Activated CD8-positive, alpha-beta memory T cell treated with anti-CD3 and anti-CD28 coated beads for 48 hours (primary cell): ENCODE data around the gene CCNE1.

Source experiments
- DNase-seq, 3 experiments: peaks; one replicate each; pipeline ENCODE4 v3.0.0-alpha.2; 2020; ENCODE audit warnings: low read depth in 2 of 3, low spot score in 2 of 3

Gene CCNE1

DNA sequence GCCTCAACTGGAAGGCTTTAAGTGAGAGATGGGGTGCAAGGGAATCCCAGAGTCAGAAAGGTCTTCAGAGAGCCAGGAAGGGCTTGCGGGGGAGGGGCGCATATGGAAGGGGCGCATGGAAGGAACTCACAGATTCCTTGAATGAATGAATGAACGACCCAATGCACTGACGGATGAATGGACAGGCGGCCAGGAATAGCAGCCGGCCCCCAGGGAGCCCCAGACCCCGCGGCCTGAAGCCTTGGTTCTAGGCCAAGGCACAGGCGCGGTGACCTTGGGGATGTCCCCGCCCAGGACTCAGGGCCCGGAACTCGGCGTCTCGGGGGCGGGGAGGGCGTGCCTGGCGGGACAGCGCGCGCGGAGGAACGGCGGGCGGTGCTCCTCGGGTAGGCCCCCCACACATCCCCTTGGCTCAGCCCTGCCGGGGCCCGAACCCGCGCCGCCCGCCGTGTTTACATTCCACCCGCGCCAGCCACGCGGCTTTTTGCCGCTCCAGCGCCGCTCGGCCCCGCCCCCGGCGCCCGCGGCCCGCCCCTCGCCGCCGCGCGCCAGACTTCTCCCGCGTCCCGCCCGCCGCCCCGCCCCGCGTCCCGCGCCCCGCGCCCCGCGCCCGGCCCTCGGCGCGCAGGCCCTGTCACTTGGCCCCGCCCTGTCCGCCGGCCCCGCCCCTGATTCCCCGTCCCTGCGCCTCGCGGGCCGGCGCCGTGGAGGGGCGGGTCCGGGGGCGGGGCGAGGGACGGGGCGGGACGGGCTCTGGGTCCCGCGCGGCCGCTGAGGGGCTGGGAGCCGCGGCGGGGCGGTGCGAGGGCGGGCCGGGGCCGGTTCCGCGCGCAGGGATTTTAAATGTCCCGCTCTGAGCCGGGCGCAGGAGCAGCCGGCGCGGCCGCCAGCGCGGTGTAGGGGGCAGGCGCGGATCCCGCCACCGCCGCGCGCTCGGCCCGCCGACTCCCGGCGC is at the start of gene CCNE1:
TSS of gene CCNE1 (plus strand) at position 867 of the 955 bp plus-strand sequence. CDS start 565 bp downstream, outside the sequence.
- DNase-seq: peak; percentile 84 to 95 (median 88)

DNA sequence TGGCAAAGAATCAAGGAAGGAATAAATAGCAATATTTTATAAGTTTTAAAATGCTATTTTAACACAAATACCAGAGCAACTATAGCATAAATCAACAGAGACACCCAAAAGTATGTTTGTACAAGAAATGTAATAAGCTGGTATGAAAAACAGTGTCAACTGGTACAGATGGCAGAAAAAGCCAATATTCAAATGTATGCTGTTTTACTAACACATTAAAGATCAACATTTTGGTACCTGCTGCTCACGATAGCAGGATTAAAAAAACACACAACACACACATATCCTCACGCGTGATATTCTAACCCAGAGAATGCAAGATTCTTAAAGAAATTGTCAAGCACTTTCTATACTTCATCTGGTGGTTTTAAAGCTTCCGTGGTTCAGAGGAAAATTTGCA is 48.6 kb upstream of the CCNE1 start:
- DNase-seq: no peak

DNA sequence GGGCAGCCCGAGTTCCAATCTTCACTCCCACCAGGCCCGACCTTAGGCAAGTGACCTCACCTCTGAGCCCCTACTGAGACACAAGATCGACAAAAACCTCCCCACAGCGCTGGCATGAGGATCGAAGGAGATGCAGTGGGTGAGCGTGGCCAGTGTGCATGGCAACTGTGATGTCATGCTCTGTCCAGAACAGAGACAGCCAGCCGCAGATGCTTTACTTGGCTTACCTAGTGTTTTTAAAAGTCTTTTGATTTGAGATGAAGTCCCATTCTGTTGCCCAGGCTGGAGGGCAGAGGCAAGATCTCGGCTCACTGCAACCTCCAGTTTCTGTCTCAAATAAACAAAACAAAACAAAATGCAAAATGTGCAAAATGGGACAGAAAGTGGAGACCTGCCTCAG is 47.4 kb upstream of the CCNE1 start:
- DNase-seq: no peak

DNA sequence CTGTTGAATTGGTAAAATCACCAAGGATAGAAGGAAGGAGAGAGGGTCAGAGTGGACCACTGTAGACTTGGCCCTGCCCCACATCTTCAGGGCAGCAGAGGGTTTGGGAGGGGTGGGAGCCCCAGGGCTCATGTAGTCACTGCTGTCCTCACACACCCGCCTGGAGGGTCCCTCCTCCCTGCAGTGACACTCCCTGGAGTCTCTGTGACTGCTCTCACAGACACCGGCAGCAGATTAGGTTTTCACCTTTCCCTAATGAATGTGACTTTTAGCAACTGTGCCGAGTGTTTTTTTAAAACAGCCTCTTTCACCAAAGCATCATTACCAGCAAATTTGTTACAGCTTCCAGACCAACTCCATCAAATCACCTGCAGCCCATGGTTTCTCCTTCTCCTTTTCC is 45.7 kb upstream of the CCNE1 start:
- DNase-seq: no peak

DNA sequence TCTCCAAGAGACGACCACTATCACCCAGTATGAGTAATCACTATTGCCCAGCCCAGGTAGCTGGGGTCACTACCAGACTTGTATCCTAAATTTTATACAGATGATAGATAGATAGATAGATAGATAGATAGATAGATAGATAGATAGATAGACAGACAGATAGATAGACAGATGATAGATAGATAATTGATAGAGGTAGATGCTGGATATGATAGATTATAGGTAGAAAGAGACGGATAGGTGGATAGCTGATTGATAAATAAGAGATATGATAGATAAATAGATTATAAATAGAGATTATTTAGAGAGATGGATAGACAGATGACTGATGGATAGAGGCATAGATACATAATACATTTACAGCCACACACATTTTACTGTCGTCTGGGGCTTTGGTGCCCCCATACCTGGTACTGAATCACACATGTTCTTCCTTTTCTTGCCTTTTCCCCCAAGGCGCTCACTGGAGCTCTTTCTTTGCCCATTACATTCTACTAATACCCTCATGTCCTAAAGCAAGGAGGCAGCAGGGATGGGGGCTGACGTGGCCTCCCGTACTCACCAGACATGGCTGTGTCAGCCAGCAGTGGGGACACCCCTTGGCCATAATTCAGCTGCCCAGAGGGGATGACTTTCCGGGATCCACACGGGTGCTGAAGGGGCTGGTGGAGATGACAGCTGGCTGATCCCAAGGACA is 44.6 kb upstream of the CCNE1 start:
- no peak for DNase-seq

DNA sequence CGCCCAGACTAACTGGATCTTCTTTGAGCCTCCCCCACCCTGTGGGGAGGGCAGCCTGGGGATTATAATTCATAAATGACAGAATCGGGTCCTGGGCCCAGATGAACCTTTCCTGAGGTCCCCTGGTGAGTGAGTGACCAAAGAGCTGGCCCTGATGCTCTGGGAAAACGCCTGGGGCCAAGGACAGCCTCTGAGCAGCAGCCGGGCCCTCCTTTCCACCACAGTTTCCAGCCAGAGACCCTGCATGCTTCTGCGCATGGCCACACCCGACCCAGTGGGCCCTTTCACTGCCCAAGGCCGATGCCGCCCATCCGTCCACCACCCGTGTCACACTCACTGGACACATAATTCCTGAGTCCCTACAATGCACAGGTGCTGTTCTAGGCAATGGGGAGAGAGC is 43.6 kb upstream of the CCNE1 start:
- DNase-seq: no peak

DNA sequence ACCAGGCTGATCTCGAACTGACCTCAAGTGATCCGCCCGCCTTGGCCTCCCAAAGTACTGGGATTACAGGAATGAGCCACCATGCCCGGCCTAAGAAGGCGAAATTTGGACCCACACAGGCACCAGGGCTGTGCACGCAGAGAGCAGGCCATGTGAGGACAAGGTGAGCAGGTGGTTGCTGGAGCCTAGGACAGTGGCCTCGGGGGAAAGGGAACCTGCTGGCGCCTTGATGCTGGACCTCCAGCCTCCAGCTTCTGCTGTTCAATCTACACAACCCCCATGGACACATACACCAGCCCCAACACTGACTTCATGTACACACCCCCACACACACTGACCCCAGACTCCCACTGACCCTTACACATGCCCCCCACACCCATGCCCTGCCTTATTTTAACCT is 41.8 kb upstream of the CCNE1 start:
- DNase-seq: no peak

DNA sequence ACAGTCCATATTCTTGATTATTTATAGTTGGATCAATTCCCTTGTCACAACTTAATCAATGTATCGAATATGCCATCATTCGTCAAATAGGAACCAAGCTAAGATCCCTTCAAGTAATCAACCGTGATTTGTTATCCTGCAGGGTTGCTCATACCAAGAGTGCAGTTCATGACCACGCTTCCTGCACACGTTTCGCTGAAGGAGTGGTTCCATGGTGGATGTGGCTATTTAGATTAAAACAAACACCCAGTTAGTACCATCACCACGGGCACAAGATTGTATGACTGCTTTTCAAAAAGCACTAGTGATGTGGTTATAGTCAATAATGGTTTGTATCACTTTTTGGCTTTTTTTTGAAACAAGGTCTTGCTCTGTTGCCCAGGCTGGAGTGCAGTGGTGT is 41.1 kb upstream of the CCNE1 start:
- no peak for DNase-seq

DNA sequence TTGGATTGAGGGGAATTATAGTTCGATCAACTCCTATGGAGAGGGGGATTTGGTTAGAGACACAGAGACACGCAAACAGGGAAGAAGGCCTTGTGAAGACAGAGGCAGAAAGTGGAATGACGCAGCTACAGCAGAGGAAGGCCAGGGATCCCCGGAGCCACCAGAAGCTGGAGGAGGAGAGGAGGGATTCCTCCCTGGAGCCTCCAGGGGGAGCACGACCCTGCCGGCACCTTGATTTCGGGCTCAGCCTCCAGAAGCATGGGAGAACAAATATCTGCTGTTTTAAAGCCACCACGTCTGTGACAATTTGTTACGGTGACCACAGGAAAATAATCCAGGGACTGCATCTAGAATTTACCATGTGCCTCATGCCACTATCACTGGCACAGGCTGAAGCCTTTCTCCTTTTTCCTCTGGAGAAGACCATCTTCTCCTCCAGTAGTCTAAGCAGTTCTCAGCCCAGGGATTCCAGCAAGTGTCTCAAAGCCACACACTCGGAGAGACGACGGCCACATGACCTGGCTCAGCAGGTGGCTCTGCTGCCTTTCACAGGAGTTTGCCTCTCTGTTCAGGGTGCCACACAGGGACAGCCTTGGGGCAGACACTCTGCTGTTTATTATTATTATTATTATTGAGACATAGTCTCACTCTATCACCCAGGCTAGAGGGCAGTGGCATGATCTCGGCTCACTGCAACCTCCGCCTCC is 39.9 kb upstream of the CCNE1 start:
- no peak for DNase-seq

DNA sequence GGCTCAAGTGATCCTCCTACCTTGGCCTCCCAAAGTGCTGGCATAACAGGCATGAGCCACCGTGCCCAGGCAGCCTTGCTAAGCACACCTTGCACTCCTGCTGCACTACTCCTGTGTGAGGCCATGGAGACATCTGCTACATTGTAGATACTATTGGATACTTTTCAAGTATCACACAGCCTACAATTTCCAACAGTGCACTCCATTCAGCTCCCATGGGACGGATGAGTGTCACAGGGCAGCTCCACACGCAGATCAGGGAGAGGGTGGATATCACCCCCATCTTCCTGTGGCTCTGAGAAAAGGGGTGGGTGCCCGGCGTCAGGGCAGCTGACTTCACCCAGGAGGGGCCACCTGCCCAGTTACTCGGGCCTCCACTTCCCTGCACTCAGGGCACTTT is 39.1 kb upstream of the CCNE1 start:
- DNase-seq: no peak

DNA sequence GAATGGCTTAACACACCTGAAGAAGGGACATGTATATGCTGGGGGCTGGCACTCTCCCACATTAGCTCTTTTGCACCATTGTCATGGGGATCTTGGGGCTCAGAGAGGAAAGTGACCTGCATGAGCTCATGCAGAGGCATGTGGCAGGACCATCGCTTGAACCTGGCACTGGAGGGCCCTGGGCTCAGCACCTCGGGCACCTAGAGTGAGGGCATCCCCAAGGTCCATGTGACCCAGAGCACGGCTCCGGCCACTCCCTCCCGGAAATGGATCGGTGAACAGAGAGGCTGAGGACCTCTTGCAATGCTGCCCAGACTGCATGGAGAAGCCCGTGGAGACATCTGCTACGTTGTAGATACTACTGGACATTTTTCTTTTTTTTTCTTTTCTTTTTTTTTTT is 38.6 kb upstream of the CCNE1 start:
- no peak for DNase-seq

DNA sequence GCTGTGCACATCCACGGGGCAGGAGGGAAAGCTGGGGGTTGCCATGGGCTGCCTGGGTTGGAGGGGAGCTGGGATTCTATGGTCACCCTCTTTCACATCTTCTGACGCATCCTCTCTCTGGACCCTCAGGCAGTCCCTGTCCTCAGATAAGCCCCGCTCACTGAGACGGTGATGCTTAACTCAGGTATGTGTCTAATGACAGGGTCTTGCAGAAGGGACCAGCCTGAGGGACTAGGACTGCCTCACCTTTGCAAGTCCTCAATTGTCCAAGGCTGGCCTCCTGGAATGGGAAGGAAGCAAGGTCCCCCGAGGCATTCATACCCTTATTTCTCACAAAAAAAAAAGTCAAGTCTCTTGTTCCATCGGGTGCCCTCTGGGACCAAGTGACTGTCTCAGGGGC is 37.7 kb upstream of the CCNE1 start:
- no peak for DNase-seq

DNA sequence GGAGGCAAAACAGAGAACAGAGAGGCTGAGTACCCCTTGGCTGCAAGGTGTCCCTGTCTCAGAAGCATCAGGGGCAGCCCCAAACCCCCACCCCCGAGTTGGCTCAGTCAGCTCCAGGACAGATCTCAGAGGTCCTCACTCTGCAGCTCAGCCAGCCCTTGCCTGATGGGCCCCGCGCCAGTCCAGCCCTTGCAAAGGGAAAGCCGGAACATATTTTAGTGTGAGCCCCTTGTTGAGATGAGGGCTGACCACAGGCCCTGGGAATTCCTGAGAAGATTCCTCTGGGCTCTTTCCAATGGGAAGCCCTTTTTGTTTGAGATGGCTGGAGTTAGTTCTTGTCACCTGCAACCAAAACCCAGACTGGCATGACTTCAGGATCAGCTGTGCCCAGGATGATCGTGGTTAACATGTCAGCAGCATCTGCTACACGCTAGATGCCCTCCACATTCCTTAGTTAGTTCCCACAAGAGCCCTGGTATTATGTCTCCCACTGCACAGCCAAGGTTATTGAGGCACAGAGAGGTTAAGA is 33.9 kb upstream of the CCNE1 start:
- no peak for DNase-seq

DNA sequence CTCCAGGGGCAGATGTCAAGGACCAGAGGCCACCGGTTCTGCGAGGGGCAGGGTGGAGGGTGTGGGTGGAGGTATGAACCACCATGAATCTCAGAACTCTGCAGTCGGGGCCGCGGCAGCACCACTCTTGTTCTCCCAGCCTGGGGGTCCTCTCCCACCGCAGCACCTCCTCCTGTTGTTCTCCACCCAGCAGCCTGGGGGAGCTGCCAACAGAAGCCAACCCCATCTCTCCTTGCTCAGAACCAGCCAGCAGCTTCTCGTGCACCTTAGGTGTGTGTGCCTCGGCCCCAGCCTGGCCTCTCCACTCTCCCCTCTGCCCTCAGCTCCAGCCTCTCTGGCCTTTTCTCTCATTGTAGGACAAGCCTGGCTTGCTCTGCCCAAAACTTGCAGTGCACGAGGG is 31.9 kb upstream of the CCNE1 start:
- DNase-seq: no peak

DNA sequence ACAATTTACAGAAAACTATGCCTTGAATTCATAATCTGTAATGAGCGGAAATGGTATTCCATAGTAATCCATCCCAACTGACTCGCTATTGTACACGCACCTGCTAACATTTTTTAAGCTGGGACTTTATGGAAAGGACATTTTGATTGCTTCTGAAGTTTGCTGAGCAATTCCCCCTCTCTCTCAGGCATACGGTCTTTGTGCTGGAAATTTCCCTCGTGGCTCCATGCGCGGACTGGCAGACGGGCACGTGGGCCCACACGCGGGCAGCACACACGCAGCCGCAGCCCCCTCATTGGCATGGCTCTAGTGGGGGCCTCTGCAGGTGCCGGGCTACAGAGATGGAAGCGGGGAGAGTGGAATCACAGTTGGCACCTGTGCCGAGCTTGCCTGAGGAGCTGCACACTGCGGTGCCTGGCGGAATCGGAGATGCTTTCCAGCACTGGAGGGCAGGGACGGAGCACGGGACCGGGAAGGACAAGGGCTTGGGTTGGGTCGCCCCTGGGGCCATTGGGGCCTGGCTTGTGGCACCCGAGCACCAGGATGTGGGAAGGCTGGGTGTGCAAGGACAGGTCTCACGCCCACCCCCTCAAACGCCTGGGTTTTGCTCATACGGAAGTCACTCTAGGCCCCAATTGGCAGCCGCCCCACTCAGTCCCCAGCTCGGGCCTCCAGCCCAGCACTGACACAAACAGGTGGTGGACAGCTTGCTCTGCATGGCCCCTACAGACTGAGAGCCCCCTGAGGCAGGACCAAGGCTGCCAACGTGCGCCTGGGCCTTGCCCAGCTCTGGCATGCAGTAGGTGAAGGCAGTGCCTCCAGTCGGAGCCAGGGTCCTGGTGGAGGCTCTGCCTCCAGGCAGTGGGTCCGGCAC is 30.2 kb upstream of the CCNE1 start:
- no peak for DNase-seq

DNA sequence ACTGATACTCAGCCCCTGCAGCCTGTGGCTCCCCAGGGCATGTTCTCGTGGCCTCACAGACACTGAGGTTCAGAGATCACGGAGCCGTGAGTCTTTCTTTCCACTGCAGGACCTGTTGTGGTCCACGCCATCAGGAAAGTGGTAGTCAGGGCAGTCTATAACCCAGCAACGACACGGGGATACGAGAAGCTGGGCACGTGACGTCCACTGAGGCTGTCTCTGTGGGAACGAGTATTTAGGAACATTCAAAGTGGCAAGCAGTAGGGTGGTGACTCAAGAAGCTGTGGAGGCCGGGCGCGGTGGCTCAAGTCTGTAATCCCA is 29.6 kb upstream of the CCNE1 start:
- DNase-seq: no peak

DNA sequence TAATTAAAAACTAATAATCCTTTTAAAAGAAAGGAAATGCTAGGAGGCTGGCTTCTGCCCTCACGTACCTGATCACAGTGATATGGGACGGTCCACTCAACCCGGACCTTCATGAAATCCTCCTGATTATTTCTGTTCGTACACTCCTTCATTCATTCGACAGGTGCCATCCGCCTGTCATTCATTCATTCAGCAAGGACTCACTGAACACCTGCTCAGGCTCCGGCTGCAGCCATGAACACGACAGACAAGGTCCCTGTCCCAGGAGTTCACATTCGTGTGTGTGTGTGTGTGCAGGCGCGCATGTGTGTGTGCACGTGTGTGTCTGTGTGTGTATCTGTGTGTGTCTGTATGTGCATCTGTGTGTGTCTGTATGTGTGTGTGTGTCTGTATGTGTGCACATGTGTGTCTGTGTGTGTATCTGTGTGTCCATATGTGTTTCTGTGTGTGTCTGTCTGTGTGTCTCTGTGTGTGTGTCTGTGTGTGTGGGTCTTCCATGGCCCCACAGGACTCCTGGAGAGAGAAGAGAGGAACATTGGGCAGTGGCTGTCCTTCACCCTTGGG is 28.1 kb upstream of the CCNE1 start:
- no peak for DNase-seq

DNA sequence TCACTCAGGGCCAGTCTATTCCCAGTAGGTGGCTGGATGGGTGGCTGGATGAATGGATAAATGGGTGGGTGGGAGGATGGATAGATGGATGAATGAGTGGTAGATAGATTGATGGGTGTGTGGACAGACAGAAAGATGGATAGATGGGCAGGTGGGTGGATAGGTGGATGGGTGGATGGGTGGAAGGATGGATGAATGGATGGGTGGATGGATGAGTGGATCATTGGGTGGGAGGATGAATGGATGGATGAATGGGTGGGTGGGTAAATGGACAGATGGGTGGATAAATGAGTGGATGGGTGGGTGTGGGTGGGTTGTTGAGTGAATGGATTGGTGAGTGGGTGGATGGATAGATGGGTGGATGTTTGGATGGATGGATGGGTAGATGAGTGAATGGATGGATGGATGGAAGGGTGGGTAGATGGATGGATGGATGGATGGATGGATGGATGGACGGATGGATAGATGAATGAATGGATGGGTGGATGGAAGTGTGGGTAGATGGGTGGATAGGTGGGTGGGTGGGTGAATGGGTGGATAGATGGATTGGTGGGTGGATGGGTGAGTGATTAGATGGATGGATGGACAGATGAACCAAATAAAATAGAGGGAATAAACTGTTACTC is 27.1 kb upstream of the CCNE1 start:
- DNase-seq: no peak

DNA sequence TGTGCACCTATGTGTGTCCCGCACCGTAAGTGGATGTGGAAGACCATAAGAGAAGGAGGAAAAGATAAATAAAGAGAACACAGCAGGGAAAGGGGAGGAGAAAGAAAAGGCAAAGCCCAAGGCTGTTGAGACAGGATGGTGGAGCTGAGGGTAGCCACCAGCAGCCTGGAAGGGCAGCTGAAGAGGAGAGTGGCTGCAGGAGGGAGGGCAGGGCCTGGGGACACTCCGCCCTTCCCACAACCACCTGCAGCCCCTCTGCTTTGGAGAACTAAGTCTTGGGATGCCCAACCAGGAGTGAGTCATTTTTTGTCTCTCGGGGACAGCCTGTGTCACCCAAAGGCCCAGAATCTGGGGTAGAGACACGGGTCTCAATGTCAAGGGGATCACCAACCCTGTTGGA is 26.4 kb upstream of the CCNE1 start:
- DNase-seq: no peak
